SK-N-SH (cell line): Measurements from ENCODE around the gene ELMO1. TPM values are rescaled to one million over a fixed set of nuclear protein-coding genes. Genes with fewer than 3 reads are reported as not detected.

Source experiments
- CTCF ChIA-PET: fragments of 300-600, 350-600 bp; formaldehyde crosslinking; extraction: SDS; loops from one replicate; lab custom pipeline; 2021; lab: Yijun Ruan, JAX
- POLR2A ChIA-PET: fragments of 350-600 bp; sonication (Branson Sonifier 250); formaldehyde crosslinking; extraction: SDS; loops from one replicate; lab custom pipeline; 2020; ENCODE audit warnings: antibody characterized with exemption, inconsistent platforms; lab: Yijun Ruan, JAX
- DNase-seq: peaks from one replicate; pipeline ENCODE4 v3.0.0; 2012
- H2AFZ ChIP-seq: fragments of 200-600 bp; sonication (generic); 2 replicates; pipeline ENCODE4 v1.8.1; 2016; ENCODE audit warnings: antibody characterized with exemption, mild to moderate bottlenecking, low read depth
- H3F3A ChIP-seq: fragments of 200-600 bp; sonication (generic); replicated peaks from 2 replicates; pipeline ENCODE3; 2016; ENCODE audit warnings: antibody characterized with exemption, mild to moderate bottlenecking; ENCODE audit not compliant: insufficient read depth
- H3K27ac ChIP-seq, 2 experiments: fragments of 200-500 bp in 1 of 2; fragments of 200-600 bp in 1 of 2; sonication (Bioruptor generic) in 1 of 2; sonication (generic), shearing (Covaris generic) in 1 of 2; 2 replicates each; pipeline versions ENCODE4 v1.5.1 to v1.6.1; 2014 to 2016; ENCODE audit warnings: low read depth in 2 of 2, inconsistent platforms in 1 of 2, low read length in 1 of 2, mild to moderate bottlenecking in 1 of 2, mixed read lengths in 1 of 2
- H3K27me3 ChIP-seq: fragments of 200-600 bp; sonication (generic), shearing (Covaris generic); 2 replicates; pipeline ENCODE4 v1.6.1; 2016; ENCODE audit warnings: mixed run types; ENCODE audit not compliant: insufficient read depth
- H3K36me3 ChIP-seq, 2 experiments: fragments of 200-500 bp in 1 of 2; fragments of 200-600 bp in 1 of 2; sonication (Bioruptor generic) in 1 of 2; sonication (generic) in 1 of 2; replicated peaks in 1 of 2; 2 replicates each; pipeline versions ENCODE3 to v1.5.1; 2014 to 2016; ENCODE audit warnings: low read length in 1 of 2, mild to moderate bottlenecking in 1 of 2; ENCODE audit not compliant: insufficient read depth in 2 of 2, control insufficient read depth in 1 of 2
- H3K4me1 ChIP-seq, 2 experiments: fragments of 200-500 bp in 1 of 2; fragments of 200-600 bp in 1 of 2; sonication (Bioruptor generic) in 1 of 2; sonication (generic), shearing (Covaris generic) in 1 of 2; 2 replicates each; pipeline versions ENCODE4 v1.5.1 to v1.6.1; 2014 to 2016; ENCODE audit warnings: low read depth in 1 of 2, low read length in 1 of 2, mixed run types in 1 of 2; ENCODE audit not compliant: insufficient read depth in 2 of 2, control insufficient read depth in 1 of 2
- H3K4me2 ChIP-seq: fragments of 200-600 bp; sonication (generic), shearing (Covaris generic); 2 replicates; pipeline ENCODE4 v1.6.1; 2017; ENCODE audit warnings: mixed run types
- H3K4me3 ChIP-seq, 2 experiments: fragments of 200-500 bp in 1 of 2; fragments of 200-600 bp in 1 of 2; sonication (Bioruptor generic) in 1 of 2; sonication (generic), shearing (Covaris generic) in 1 of 2; 2 replicates each; pipeline versions ENCODE4 v1.5.1 to v1.8.1; 2014 to 2016; ENCODE audit warnings: low read depth in 2 of 2, inconsistent platforms in 1 of 2, low read length in 1 of 2, mild to moderate bottlenecking in 1 of 2, mixed read lengths in 1 of 2, moderate library complexity in 1 of 2
- H3K79me2 ChIP-seq: fragments of 200-600 bp; sonication (generic); 2 replicates; pipeline ENCODE4 v1.8.1; 2017; ENCODE audit warnings: mild to moderate bottlenecking; ENCODE audit not compliant: insufficient read depth
- H3K9ac ChIP-seq: fragments of 200-600 bp; sonication (generic); 2 replicates; pipeline ENCODE4 v1.6.1; 2017; ENCODE audit warnings: mixed run types
- H3K9me2 ChIP-seq: fragments of 200-600 bp; sonication (generic); 2 replicates; pipeline ENCODE4 v1.6.1; 2017; ENCODE audit warnings: mixed run types
- H3K9me3 ChIP-seq: fragments of 200-600 bp; sonication (generic); 2 replicates; pipeline ENCODE4 v1.6.1; 2017; ENCODE audit warnings: mixed run types, mild to moderate bottlenecking, moderate library complexity
- H4K20me1 ChIP-seq: fragments of 200-600 bp; sonication (generic); 2 replicates; pipeline ENCODE4 v1.6.1; 2017; ENCODE audit warnings: mild to moderate bottlenecking, mixed run types; ENCODE audit not compliant: insufficient read depth
- EZH2phosphoT487 ChIP-seq: fragments of 200-600 bp; sonication (generic); IDR thresholded peaks from 2 replicates; pipeline ENCODE4 v1.6.1; 2017; ENCODE audit warnings: low read depth, mixed run types, mild to moderate bottlenecking, antibody characterized with exemption, moderate library complexity, borderline replicate concordance
- GABPA ChIP-seq: IDR thresholded peaks from 2 replicates; pipeline ENCODE4 v1.4.0; 2012; ENCODE audit warnings: low read depth, mild to moderate bottlenecking
- GATA2 ChIP-seq: sonication (generic); formaldehyde crosslinking; IDR thresholded peaks from 2 replicates; pipeline ENCODE4 v1.5.0; 2020; ENCODE audit warnings: mild to moderate bottlenecking, missing genetic modification reagents
- MXI1 ChIP-seq: IDR thresholded peaks from 2 replicates; pipeline ENCODE4 v1.6.1; 2012; ENCODE audit warnings: mild to moderate bottlenecking, low read depth, low read length, improper control_type of control experiment
- NFIC ChIP-seq: IDR thresholded peaks from 2 replicates; pipeline ENCODE4 v1.4.0; 2012; ENCODE audit warnings: borderline replicate concordance
- NRF1 ChIP-seq: IDR thresholded peaks from 2 replicates; pipeline ENCODE4 v1.6.1; 2012; ENCODE audit warnings: low read depth, mild to moderate bottlenecking, low read length
- RAD21 ChIP-seq: IDR thresholded peaks from 2 replicates; pipeline ENCODE4 v1.6.1; 2012; ENCODE audit warnings: mild to moderate bottlenecking, low read length
- REST ChIP-seq: IDR thresholded peaks from 2 replicates; pipeline ENCODE4 v1.6.1; 2012; ENCODE audit warnings: mild to moderate bottlenecking, low read depth, low read length, moderate library complexity
- SIN3A ChIP-seq: IDR thresholded peaks from 2 replicates; pipeline ENCODE4 v1.6.1; 2012; ENCODE audit warnings: low read depth, mild to moderate bottlenecking, low read length, moderate library complexity, borderline replicate concordance
- TEAD4 ChIP-seq: IDR thresholded peaks from 2 replicates; pipeline ENCODE4 v1.4.0; 2012; ENCODE audit warnings: mild to moderate bottlenecking, borderline replicate concordance; ENCODE audit not compliant: insufficient read depth
- YY1 ChIP-seq: IDR thresholded peaks from 2 replicates; pipeline ENCODE4 v1.4.0; 2012; ENCODE audit warnings: low read depth, mild to moderate bottlenecking
- WGBS: methylation state at CpG from one replicate; pipeline ENCODE4 v1.1.6; 2017; ENCODE audit warnings: low lambda C conversion rate; 5-methylcytosine and 5-hydroxymethylcytosine counted together
- polyA plus RNA-seq, 3 experiments: library from polyadenylated mRNA; depleted of rRNA; stranded (reverse); fragments of >200 nt; gene quantifications; 2 replicates each; pipeline ENCODE4 v1.2.3, GENCODE V29; 2012
- TF ChIP-seq, protein P1 (sequence below): fragments of 150-350 bp; IDR thresholded peaks from 2 replicates; pipeline ENCODE4 v1.6.1; 2017; ENCODE audit warnings: antibody characterized with exemption, low read length, low read depth, borderline replicate concordance
- TF ChIP-seq, protein P2 (sequence below): IDR thresholded peaks from 2 replicates; pipeline ENCODE4; 2012

The ELMO1 gene
- polyA plus RNA-seq, 1 of the 3 experiments (the other 2 are of a cell fraction): 0.64 TPM

DNA sequence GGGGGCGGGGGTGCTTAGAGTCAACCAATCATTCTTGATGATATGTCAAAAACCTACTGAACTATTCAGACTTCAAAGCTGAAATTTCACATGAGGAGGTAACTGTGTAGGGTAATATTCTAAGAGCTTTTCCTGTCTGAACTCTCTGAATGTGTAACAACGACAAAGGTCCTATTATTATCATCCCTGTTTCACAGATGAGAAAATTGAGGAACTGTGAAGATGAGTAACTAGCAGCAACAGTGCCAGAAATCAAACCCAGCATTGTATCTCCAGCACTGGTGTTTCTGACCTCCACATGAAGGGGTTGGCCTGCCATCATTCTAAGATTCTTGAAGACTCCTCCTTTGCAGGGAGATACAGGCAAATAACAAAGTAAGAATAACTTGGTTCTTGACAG, 429.7 kb downstream of the ELMO1 start:
- TF ChIP-seq TEAD4 (no peak), GATA2 (no peak), YY1 (no peak), REST (no peak), RAD21 (no peak), NRF1 (no peak), SIN3A (no peak), EZH2phosphoT487 (no peak), GABPA (no peak), NFIC (no peak), MXI1 (no peak)
- TF ChIP-seq, protein P1, sequence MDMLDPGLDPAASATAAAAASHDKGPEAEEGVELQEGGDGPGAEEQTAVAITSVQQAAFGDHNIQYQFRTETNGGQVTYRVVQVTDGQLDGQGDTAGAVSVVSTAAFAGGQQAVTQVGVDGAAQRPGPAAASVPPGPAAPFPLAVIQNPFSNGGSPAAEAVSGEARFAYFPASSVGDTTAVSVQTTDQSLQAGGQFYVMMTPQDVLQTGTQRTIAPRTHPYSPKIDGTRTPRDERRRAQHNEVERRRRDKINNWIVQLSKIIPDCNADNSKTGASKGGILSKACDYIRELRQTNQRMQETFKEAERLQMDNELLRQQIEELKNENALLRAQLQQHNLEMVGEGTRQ: no peak
- TF ChIP-seq, protein P2, sequence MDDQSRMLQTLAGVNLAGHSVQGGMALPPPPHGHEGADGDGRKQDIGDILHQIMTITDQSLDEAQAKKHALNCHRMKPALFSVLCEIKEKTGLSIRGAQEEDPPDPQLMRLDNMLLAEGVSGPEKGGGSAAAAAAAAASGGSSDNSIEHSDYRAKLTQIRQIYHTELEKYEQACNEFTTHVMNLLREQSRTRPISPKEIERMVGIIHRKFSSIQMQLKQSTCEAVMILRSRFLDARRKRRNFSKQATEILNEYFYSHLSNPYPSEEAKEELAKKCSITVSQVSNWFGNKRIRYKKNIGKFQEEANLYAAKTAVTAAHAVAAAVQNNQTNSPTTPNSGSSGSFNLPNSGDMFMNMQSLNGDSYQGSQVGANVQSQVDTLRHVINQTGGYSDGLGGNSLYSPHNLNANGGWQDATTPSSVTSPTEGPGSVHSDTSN: no peak
- TF ChIP-seq, all 33 proteins: peak for 0
- no peak overlapping the region for H3K9ac ChIP-seq
- no peak overlapping the region for H3K27ac ChIP-seq
- ChIA-PET POLR2A (no interaction called here), CTCF (interaction anchor here (1.0 to 1.7 kb wide), 5 partner anchors 11 to 51 kb away, joined by 3 to 9 read pairs (median 3); no protein-coding TSS in a partner anchor)
- no peaks in the 10 kb centered on the region for H3K9me3 ChIP-seq
- WGBS: 62% methylated on average over 2 of the region's 2 CpGs
- DNase-seq: no peak
- H3K9me2 ChIP-seq: no peaks in the 10 kb centered on the region
- H3F3A ChIP-seq: no peaks in the 10 kb centered on the region
- no peaks in the 10 kb centered on the region for H3K36me3 ChIP-seq
- H4K20me1 ChIP-seq: no peaks in the 10 kb centered on the region
- H2AFZ ChIP-seq: no peak overlapping the region
- H3K27me3 ChIP-seq: 0 out of 2 replicates have a peak, but pooled peaks cover 2% of the 10 kb centered on the region
- no peak overlapping the region for H3K4me2 ChIP-seq
- no peaks in the 10 kb centered on the region for H3K79me2 ChIP-seq
- peaks cover 0 to 1% of the 10 kb centered on the region in 2 experiments; a peak in 1 of 4 replicates for H3K4me1 ChIP-seq
- H3K4me3 ChIP-seq: no peak overlapping the region
